Mesendoderm (in vitro differentiated cells): Measurements from ENCODE around the gene STAC3.

Source experiments
- DNase-seq: peaks from one replicate; pipeline ENCODE4 v3.0.0; 2013
- H2AK5ac ChIP-seq: 2 replicates; pipeline ENCODE4 v1.6.1; 2013; ENCODE audit warnings: low read length, inconsistent platforms
- H2BK120ac ChIP-seq: 2 replicates; pipeline ENCODE4 v1.6.1; 2013; ENCODE audit warnings: low read depth, mild to moderate bottlenecking, low read length, moderate library complexity, mixed read lengths
- H2BK15ac ChIP-seq: replicated peaks from 2 replicates; pipeline ENCODE4 v1.6.1; 2013; ENCODE audit warnings: low read depth, mild to moderate bottlenecking, moderate library complexity
- H2BK5ac ChIP-seq: 2 replicates; pipeline ENCODE4 v1.6.1; 2013; ENCODE audit warnings: low read length, inconsistent platforms
- H3K18ac ChIP-seq: 2 replicates; pipeline ENCODE4 v1.6.1; 2013; ENCODE audit warnings: mild to moderate bottlenecking, low read length, mixed read lengths
- H3K23ac ChIP-seq: one replicate; pipeline ENCODE4 v1.6.1; 2013; ENCODE audit warnings: low read length
- H3K27ac ChIP-seq: 2 replicates; pipeline ENCODE4 v1.5.1; 2013; ENCODE audit warnings: low read depth, mild to moderate bottlenecking, inconsistent platforms, low read length, moderate library complexity
- H3K27me3 ChIP-seq: 2 replicates; pipeline ENCODE4 v1.6.1; 2013; ENCODE audit warnings: low read length, control low read depth, mild to moderate bottlenecking, inconsistent platforms; ENCODE audit not compliant: insufficient read depth, poor library complexity
- H3K36me3 ChIP-seq: 2 replicates; pipeline ENCODE4 v1.6.1; 2013; ENCODE audit warnings: low read length, inconsistent platforms; ENCODE audit not compliant: control insufficient read depth, insufficient read depth
- H3K4ac ChIP-seq: one replicate; pipeline ENCODE4 v1.6.1; 2013; ENCODE audit warnings: low read depth, mild to moderate bottlenecking, low read length, moderate library complexity
- H3K4me1 ChIP-seq: 2 replicates; pipeline ENCODE4 v1.6.1; 2013; ENCODE audit warnings: low read depth, low read length, inconsistent platforms; ENCODE audit not compliant: control insufficient read depth
- H3K4me2 ChIP-seq: 2 replicates; pipeline ENCODE4 v1.6.1; 2013; ENCODE audit warnings: low read length
- H3K4me3 ChIP-seq: 2 replicates; pipeline ENCODE4 v1.5.1; 2013; ENCODE audit warnings: mild to moderate bottlenecking, low read length
- H3K56ac ChIP-seq: one replicate; pipeline ENCODE4 v1.6.1; 2013; ENCODE audit warnings: low read length
- H3K79me1 ChIP-seq: 2 replicates; pipeline ENCODE4 v1.6.1; 2013; ENCODE audit warnings: low read length, inconsistent platforms
- H3K79me2 ChIP-seq: 2 replicates; pipeline ENCODE4 v1.6.1; 2013; ENCODE audit warnings: mild to moderate bottlenecking, low read length; ENCODE audit not compliant: control insufficient read depth, insufficient read depth
- H3K9ac ChIP-seq: 2 replicates; pipeline ENCODE4 v1.6.1; 2013; ENCODE audit warnings: low read length, inconsistent platforms
- H4K5ac ChIP-seq: one replicate; pipeline ENCODE4 v1.6.1; 2013; ENCODE audit warnings: low read length
- H4K8ac ChIP-seq: one replicate; pipeline ENCODE4 v1.6.1; 2013; ENCODE audit warnings: low read depth, mild to moderate bottlenecking, control low read depth, low read length, moderate library complexity
- WGBS: extraction: QIAGEN DNeasy Blood & Tissue Kit; methylation state at CpG from one replicate; pipeline ENCODE4 v1.1.7; 2013; ENCODE audit warnings: low lambda C conversion rate, missing lambda C conversion rate; ENCODE audit not compliant: insufficient coverage; ENCODE audit errors: extremely low coverage; 5-methylcytosine and 5-hydroxymethylcytosine counted together

The STAC3 gene

GRCh38 chr12:57211791-57212700 lies 38.9 kb downstream of the STAC3 start:
- DNase-seq = no peak
- Histone ChIP-seq H3K23ac (no peak overlapping the region), H3K4me1 (no peaks in the 10 kb centered on the region), H2AK5ac (no peak overlapping the region), H3K4me3 (no peak overlapping the region), H4K8ac (no peak overlapping the region), H3K4ac (no peak overlapping the region), H2BK15ac (no peak overlapping the region), H2BK120ac (no peak overlapping the region), H4K5ac (no peak overlapping the region), H3K79me1 (no peaks in the 10 kb centered on the region), H3K56ac (no peak overlapping the region), H3K4me2 (no peak overlapping the region), H2BK5ac (no peak overlapping the region), H3K18ac (no peak overlapping the region), H3K9ac (no peak overlapping the region), H3K27ac (no peak overlapping the region), H3K27me3 (peaks cover 12% of the 10 kb centered on the region), H3K36me3 (peaks cover 2% of the 10 kb centered on the region), H3K79me2 (no peaks in the 10 kb centered on the region)
- WGBS = no CpG with 5 or more reads among the region's 27 CpGs

GRCh38 chr12:57210926-57211692 lies 39.9 kb downstream of the STAC3 start:
- Histone ChIP-seq H3K27ac (no peak overlapping the region), H3K36me3 (peaks cover 2% of the 10 kb centered on the region), H4K8ac (no peak overlapping the region)

GRCh38 chr12:57210461-57210860 lies 40.5 kb downstream of the STAC3 start:
- Histone ChIP-seq H3K79me2 (no peaks in the 10 kb centered on the region), H3K18ac (no peak overlapping the region), H4K5ac (no peak overlapping the region), H3K23ac (no peak overlapping the region), H3K56ac (no peak overlapping the region), H2AK5ac (no peak overlapping the region), H4K8ac (no peak overlapping the region), H3K27me3 (peaks cover 6% of the 10 kb centered on the region), H3K4me2 (no peak overlapping the region), H3K36me3 (peaks cover 6% of the 10 kb centered on the region), H3K27ac (no peak overlapping the region), H3K79me1 (no peaks in the 10 kb centered on the region), H3K4me1 (no peaks in the 10 kb centered on the region), H2BK15ac (no peak overlapping the region), H3K4me3 (no peak overlapping the region), H3K4ac (no peak overlapping the region), H2BK5ac (no peak overlapping the region), H3K9ac (no peak overlapping the region), H2BK120ac (no peak overlapping the region)
- DNase-seq = no peak
- no CpG with 5 or more reads among the region's 15 CpGs for WGBS

More at GRCh38 chr12:57210926-57211692, 39.9 kb downstream of the STAC3 start:
- H2BK120ac ChIP-seq = no peak overlapping the region
- no peaks in the 10 kb centered on the region for H3K79me1 ChIP-seq
- no peak overlapping the region for H2BK15ac ChIP-seq
- H3K18ac ChIP-seq = no peak overlapping the region
- H2AK5ac ChIP-seq = no peak overlapping the region
- no CpG with 5 or more reads among the region's 16 CpGs for WGBS
- H3K4me2 ChIP-seq = no peak overlapping the region
- no peaks in the 10 kb centered on the region for H3K4me1 ChIP-seq
- no peak overlapping the region for H2BK5ac ChIP-seq
- H3K4me3 ChIP-seq = no peak overlapping the region
- no peaks in the 10 kb centered on the region for H3K79me2 ChIP-seq
- DNase-seq = no peak
- H3K9ac ChIP-seq = no peak overlapping the region
- no peak overlapping the region for H3K4ac ChIP-seq
- peaks cover 10% of the 10 kb centered on the region for H3K27me3 ChIP-seq
- no peak overlapping the region for H3K23ac ChIP-seq
- H3K56ac ChIP-seq = no peak overlapping the region
- H4K5ac ChIP-seq = no peak overlapping the region

- Histone ChIP-seq H3K79me2 (no peaks in the 10 kb centered on the region), H3K4me3 (no peak overlapping the region), H4K5ac (no peak overlapping the region), H3K4ac (no peak overlapping the region), H4K8ac (no peak overlapping the region), H2BK15ac (no peak overlapping the region), H2BK5ac (no peak overlapping the region), H3K9ac (no peak overlapping the region), H3K36me3 (peaks cover 8% of the 10 kb centered on the region), H3K4me2 (no peak overlapping the region), H3K27ac (no peak overlapping the region), H3K4me1 (no peaks in the 10 kb centered on the region), H2BK120ac (no peak overlapping the region), H3K56ac (no peak overlapping the region), H3K79me1 (no peaks in the 10 kb centered on the region), H2AK5ac (no peak overlapping the region), H3K27me3 (peaks cover 1% of the 10 kb centered on the region), H3K23ac (no peak overlapping the region), H3K18ac (no peak overlapping the region)
- no peak for DNase-seq
- WGBS = no CpG with 5 or more reads among the region's 8 CpGs
These were observed 41.1 kb downstream of the STAC3 start for GRCh38 chr12:57209916-57210315.

- Histone ChIP-seq H3K23ac (no peak overlapping the region), H4K5ac (no peak overlapping the region), H3K4me2 (no peak overlapping the region), H3K27me3 (no peaks in the 10 kb centered on the region), H2BK5ac (no peak overlapping the region), H2AK5ac (no peak overlapping the region), H2BK120ac (no peak overlapping the region), H4K8ac (no peak overlapping the region), H3K18ac (no peak overlapping the region), H3K4me3 (no peak overlapping the region), H3K27ac (no peak overlapping the region), H3K4me1 (no peaks in the 10 kb centered on the region), H3K36me3 (peaks cover 8% of the 10 kb centered on the region), H3K9ac (no peak overlapping the region), H3K79me2 (no peaks in the 10 kb centered on the region), H3K79me1 (no peaks in the 10 kb centered on the region), H3K4ac (no peak overlapping the region), H3K56ac (no peak overlapping the region), H2BK15ac (no peak overlapping the region)
- no CpG with 5 or more reads among the region's 22 CpGs for WGBS
- DNase-seq = no peak
These were observed 42.2 kb downstream of the STAC3 start for GRCh38 chr12:57208631-57209282.
